Measurements from ENCODE around the gene STRADB.
"Not testable (repeated sequence)": the region's sequence is repeated elsewhere in the genome, so short reads cannot be mapped to it uniquely, and the experiment has no call there.

Gene STRADB

GRCh38 chr2:201430839-201431238 lies 20.7 kb upstream of the STRADB start:
- DNase-seq, result no peak

GRCh38 chr2:201432038-201432620 lies 19.4 kb upstream of the STRADB start:
- DNase-seq, result peak; percentile 63

- no peak for DNase-seq
These were observed 18.7 kb upstream of the STRADB start for GRCh38 chr2:201432621-201433393.

GRCh38 chr2:201433394-201433995 lies 18.0 kb upstream of the STRADB start:
- no peak for DNase-seq

- DNase-seq, result no peak
These were observed 15.4 kb upstream of the STRADB start for GRCh38 chr2:201436141-201436540.

GRCh38 chr2:201439336-201439922 lies 12.1 kb upstream of the STRADB start:
- not testable (repeated sequence) for DNase-seq

GRCh38 chr2:201440182-201440581 lies 11.4 kb upstream of the STRADB start:
- DNase-seq, result no peak

GRCh38 chr2:201441409-201441808 lies 10.1 kb upstream of the STRADB start:
- no peak for DNase-seq

GRCh38 chr2:201444746-201445465 lies 6.6 kb upstream of the STRADB start:
- no peak for DNase-seq

GRCh38 chr2:201447086-201447485 lies 4.5 kb upstream of the STRADB start:
- DNase-seq, result peak; percentile 11

GRCh38 chr2:201448061-201448460 lies 3.5 kb upstream of the STRADB start:
- peak; percentile 42 for DNase-seq

- DNase-seq, result peak; percentile 46
These were observed 2.8 kb upstream of the STRADB start for GRCh38 chr2:201448701-201449100.

- no peak for DNase-seq
These were observed 617 bp upstream of the STRADB start for GRCh38 chr2:201450954-201451291.

- peak; percentile 10 for DNase-seq
These were observed 750 bp downstream of the STRADB start for GRCh38 chr2:201452058-201452921.

- DNase-seq, result no peak
These were observed 1.5 kb downstream of the STRADB start for GRCh38 chr2:201452922-201453643.

- no peak for DNase-seq
These were observed 6.8 kb downstream of the STRADB start for GRCh38 chr2:201458381-201458780.

- DNase-seq, result no peak
These were observed 9.0 kb downstream of the STRADB start for GRCh38 chr2:201460532-201460931.

GRCh38 chr2:201464547-201464946 lies 13.0 kb downstream of the STRADB start:
- no peak for DNase-seq

GRCh38 chr2:201465524-201465971 lies 14.0 kb downstream of the STRADB start:
- no peak for DNase-seq

GRCh38 chr2:201466050-201466675 lies 14.6 kb downstream of the STRADB start:
- no peak for DNase-seq

GRCh38 chr2:201467666-201468065 lies 16.1 kb downstream of the STRADB start:
- no peak for DNase-seq

Data from activated CD4-positive, alpha-beta T cell treated with anti-CD3 and anti-CD28 coated beads, Interleukin-2, Interleukin-6, amounts not matched to agents 100 ng/mL and 50 ng/mL, durations not matched to agents 16 hours and 8 hours (primary cell).